SK-N-MC (cell line): ENCODE measurements around the gene LIFR.

Source experiments
- EZH2 ChIP-seq: fragments of 200-600 bp; sonication (generic); IDR thresholded peaks from one replicate; pipeline ENCODE4 v1.6.1; 2017; ENCODE audit warnings: antibody characterized with exemption
- FOXP2 ChIP-seq: optimal IDR thresholded peaks from 2 replicates; pipeline ENCODE3; 2011; ENCODE audit warnings: mild to moderate bottlenecking, moderate library complexity; ENCODE audit not compliant: insufficient read depth; ENCODE audit errors: extremely low read length, control extremely low read depth
- POLR2AphosphoS5 ChIP-seq: IDR thresholded peaks from 2 replicates; pipeline ENCODE4 v1.6.1; 2012; ENCODE audit warnings: mild to moderate bottlenecking, low read depth, low read length, borderline replicate concordance

DNA sequence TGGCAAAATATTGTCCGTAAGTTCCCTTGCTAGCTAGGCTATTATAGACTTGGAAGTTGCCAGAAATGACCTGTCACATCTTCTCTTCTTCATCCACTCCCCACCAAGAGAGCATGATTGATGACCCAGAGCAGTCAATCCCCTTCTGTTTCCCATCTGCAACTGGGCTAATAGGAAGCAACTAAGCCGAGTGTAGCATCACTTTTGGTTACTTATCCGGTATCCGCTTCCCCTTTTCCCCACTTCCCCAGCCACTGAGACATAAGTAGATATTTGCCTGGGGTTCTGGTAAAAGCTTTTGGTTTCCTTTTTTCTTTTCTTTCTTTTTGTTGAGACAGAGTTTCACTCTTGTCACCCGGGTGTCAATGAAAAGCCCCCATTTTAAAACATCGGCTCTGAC lies 29.4 kb upstream of the LIFR start:
- TF ChIP-seq EZH2 (no peak), POLR2AphosphoS5 (no peak), FOXP2 (no peak)
